Neutrophil (primary cell): ENCODE results near the gene KLRC3.
A peak's percentile ranks its signal among the peaks of the same experiment; 100 is the strongest.

ENCODE experiments used
- H3K27ac ChIP-seq: fragments of 200-600 bp; sonication (generic); 2 replicates; pipeline ENCODE4 v1.5.1; 2016; ENCODE audit warnings: mild to moderate bottlenecking, moderate library complexity
- H3K27me3 ChIP-seq: fragments of 200-600 bp; sonication (generic); 2 replicates; pipeline ENCODE4 v1.6.0; 2016; ENCODE audit warnings: mild to moderate bottlenecking
- H3K36me3 ChIP-seq: fragments of 200-600 bp; sonication (generic); 2 replicates; pipeline ENCODE4 v1.5.1; 2017
- H3K4me1 ChIP-seq, 2 experiments: fragments of 200-600 bp in 1 of 2; sonication (generic) in 1 of 2; 1 replicate in 1 of 2; 2 replicates in 1 of 2; pipeline versions ENCODE4 v1.5.1 to v1.6.1; 2013 to 2016; ENCODE audit warnings: low read depth in 1 of 2, low read length in 1 of 2, mild to moderate bottlenecking in 1 of 2, moderate library complexity in 1 of 2; ENCODE audit not compliant: control insufficient read depth in 1 of 2, insufficient read depth in 1 of 2
- H3K4me3 ChIP-seq, 2 experiments: fragments of 200-600 bp in 1 of 2; sonication (generic) in 1 of 2; 1 replicate in 1 of 2; 2 replicates in 1 of 2; pipeline ENCODE4 v1.5.1; 2013 to 2016; ENCODE audit warnings: low read depth in 1 of 2, low read length in 1 of 2, mild to moderate bottlenecking in 1 of 2, moderate library complexity in 1 of 2
- H3K9me3 ChIP-seq: fragments of 200-600 bp; sonication (generic); 2 replicates; pipeline ENCODE4 v1.5.1; 2016
- TF ChIP-seq, protein P1 (sequence below): fragments of 200-600 bp; sonication (generic); IDR thresholded peaks from 2 replicates; pipeline ENCODE4 v1.5.1; 2016; ENCODE audit warnings: antibody characterized with exemption

The KLRC3 gene

GRCh38 chr12:10362325-10362724 lies 58.1 kb downstream of the KLRC3 start:
- Histone ChIP-seq H3K36me3 (no peaks in the 10 kb centered on the region), H3K27ac (peak overlapping the region; percentile 54), H3K4me1 (peaks cover 32 to 39% of the 10 kb centered on the region in 2 experiments), H3K4me3 (no peak overlapping the region), H3K27me3 (no peaks in the 10 kb centered on the region), H3K9me3 (no peaks in the 10 kb centered on the region)
- TF ChIP-seq, protein P1, sequence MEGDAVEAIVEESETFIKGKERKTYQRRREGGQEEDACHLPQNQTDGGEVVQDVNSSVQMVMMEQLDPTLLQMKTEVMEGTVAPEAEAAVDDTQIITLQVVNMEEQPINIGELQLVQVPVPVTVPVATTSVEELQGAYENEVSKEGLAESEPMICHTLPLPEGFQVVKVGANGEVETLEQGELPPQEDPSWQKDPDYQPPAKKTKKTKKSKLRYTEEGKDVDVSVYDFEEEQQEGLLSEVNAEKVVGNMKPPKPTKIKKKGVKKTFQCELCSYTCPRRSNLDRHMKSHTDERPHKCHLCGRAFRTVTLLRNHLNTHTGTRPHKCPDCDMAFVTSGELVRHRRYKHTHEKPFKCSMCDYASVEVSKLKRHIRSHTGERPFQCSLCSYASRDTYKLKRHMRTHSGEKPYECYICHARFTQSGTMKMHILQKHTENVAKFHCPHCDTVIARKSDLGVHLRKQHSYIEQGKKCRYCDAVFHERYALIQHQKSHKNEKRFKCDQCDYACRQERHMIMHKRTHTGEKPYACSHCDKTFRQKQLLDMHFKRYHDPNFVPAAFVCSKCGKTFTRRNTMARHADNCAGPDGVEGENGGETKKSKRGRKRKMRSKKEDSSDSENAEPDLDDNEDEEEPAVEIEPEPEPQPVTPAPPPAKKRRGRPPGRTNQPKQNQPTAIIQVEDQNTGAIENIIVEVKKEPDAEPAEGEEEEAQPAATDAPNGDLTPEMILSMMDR = no peak
